ENCODE results near the gene KRT36.

Gene KRT36

GRCh38 chr17:41475421-41475820, 14.3 kb downstream of the KRT36 start:
- DNase-seq: no peak

GRCh38 chr17:41474863-41475262, 14.8 kb downstream of the KRT36 start:
- DNase-seq: no peak

GRCh38 chr17:41468346-41468745, 21.4 kb downstream of the KRT36 start:
- no peak for DNase-seq

- no peak for DNase-seq
These were observed 22.1 kb downstream of the KRT36 start for GRCh38 chr17:41467561-41467960.

GRCh38 chr17:41466988-41467387, 22.7 kb downstream of the KRT36 start, which contains the start of gene KRT32:
Gene KRT32 (minus strand): TSS chr17:41467386. CDS start chr17:41467325, 61 bp downstream.
- no peak for DNase-seq

- no peak for DNase-seq
These were observed 25.0 kb downstream of the KRT36 start for GRCh38 chr17:41464682-41465081.

- DNase-seq: no peak
These were observed 25.5 kb downstream of the KRT36 start for GRCh38 chr17:41464173-41464572.

- DNase-seq: no peak
These were observed 26.0 kb downstream of the KRT36 start for GRCh38 chr17:41463746-41464145.

- no peak for DNase-seq
These were observed 27.0 kb downstream of the KRT36 start for GRCh38 chr17:41462705-41463104.

- DNase-seq: no peak
These were observed 32.0 kb downstream of the KRT36 start for GRCh38 chr17:41457676-41458075.

- no peak for DNase-seq
These were observed 33.5 kb downstream of the KRT36 start for GRCh38 chr17:41456204-41456603.

GRCh38 chr17:41455236-41455635, 34.5 kb downstream of the KRT36 start:
- DNase-seq: no peak

GRCh38 chr17:41453066-41453465, 36.6 kb downstream of the KRT36 start:
- DNase-seq: no peak

GRCh38 chr17:41452281-41452680, 37.4 kb downstream of the KRT36 start:
- no peak for DNase-seq

- DNase-seq: no peak
These were observed 38.5 kb downstream of the KRT36 start for GRCh38 chr17:41451154-41451728.

GRCh38 chr17:41449008-41449407, 40.7 kb downstream of the KRT36 start:
- no peak for DNase-seq

- no peak for DNase-seq
These were observed 41.2 kb downstream of the KRT36 start for GRCh38 chr17:41448506-41448905.

GRCh38 chr17:41446806-41447205, 42.9 kb downstream of the KRT36 start:
- DNase-seq: no peak

- no peak for DNase-seq
These were observed 45.1 kb downstream of the KRT36 start for GRCh38 chr17:41444640-41445039.

- no peak for DNase-seq
These were observed 45.5 kb downstream of the KRT36 start for GRCh38 chr17:41444186-41444585.

GRCh38 chr17:41442739-41443138, 47.0 kb downstream of the KRT36 start:
- DNase-seq: no peak

GRCh38 chr17:41440531-41441033, 49.1 kb downstream of the KRT36 start, which contains the start of gene KRT38:
Gene KRT38 (minus strand): TSS chr17:41440983. CDS start chr17:41440921, 62 bp downstream.
- no peak for DNase-seq

GRCh38 chr17:41439375-41439774, 50.3 kb downstream of the KRT36 start:
- no peak for DNase-seq

GRCh38 chr17:41437769-41438168, 51.9 kb downstream of the KRT36 start:
- DNase-seq: no peak

- DNase-seq: no peak
These were observed 52.5 kb downstream of the KRT36 start for GRCh38 chr17:41437254-41437653.

All from NCI-H1417 treated with DMSO at 0.1 percent for 48 hours (cell line).